Endodermal cell (in vitro differentiated cells): ENCODE measurements around the gene RUFY2. TPM values are rescaled to one million over a fixed set of nuclear protein-coding genes. Genes with fewer than 3 reads are reported as not detected.

ENCODE experiments used
- DNase-seq: peaks from one replicate; pipeline ENCODE4 v3.0.0-alpha.2; 2017
- H3K27ac ChIP-seq: 2 replicates; pipeline ENCODE4 v1.5.1; 2013; ENCODE audit warnings: mild to moderate bottlenecking, low read depth, low read length, moderate library complexity
- H3K27me3 ChIP-seq: 2 replicates; pipeline ENCODE4 v1.6.1; 2013; ENCODE audit warnings: mild to moderate bottlenecking, low read length, moderate library complexity; ENCODE audit not compliant: insufficient read depth, control insufficient read depth, poor library complexity, severe bottlenecking
- H3K36me3 ChIP-seq: 2 replicates; pipeline ENCODE4 v1.7.0; 2013; ENCODE audit warnings: mild to moderate bottlenecking, low read length, moderate library complexity; ENCODE audit not compliant: control insufficient read depth, insufficient read depth
- H3K4me1 ChIP-seq: one replicate; pipeline ENCODE4 v1.7.0; 2013; ENCODE audit warnings: low read length; ENCODE audit not compliant: control insufficient read depth, insufficient read depth
- H3K4me3 ChIP-seq: 2 replicates; pipeline ENCODE4 v1.5.1; 2013; ENCODE audit warnings: mild to moderate bottlenecking, low read length, moderate library complexity
- H3K9ac ChIP-seq: 2 replicates; pipeline ENCODE4 v1.6.1; 2013; ENCODE audit warnings: mild to moderate bottlenecking, low read length, moderate library complexity; ENCODE audit not compliant: poor library complexity, severe bottlenecking; ENCODE audit errors: extremely low read depth
- H3K9me3 ChIP-seq: 2 replicates; pipeline ENCODE4 v1.6.1; 2013; ENCODE audit warnings: mild to moderate bottlenecking, low read length, moderate library complexity; ENCODE audit not compliant: control insufficient read depth
- H3K27ac Mint-ChIP-seq: 2 replicates; pipeline ENCODE4 v1.8.0; 2020; ENCODE audit warnings: mixed read lengths
- H3K27me3 Mint-ChIP-seq: 2 replicates; pipeline ENCODE4 v1.8.0; 2021; ENCODE audit warnings: mild to moderate bottlenecking, mixed read lengths; ENCODE audit not compliant: insufficient read depth
- H3K36me3 Mint-ChIP-seq: 2 replicates; pipeline ENCODE4 v1.8.0; 2020; ENCODE audit warnings: low read depth, mixed read lengths
- H3K4me1 Mint-ChIP-seq: 2 replicates; pipeline ENCODE4 v1.8.0; 2020; ENCODE audit warnings: mixed read lengths
- H3K4me3 Mint-ChIP-seq: 2 replicates; pipeline ENCODE4 v1.8.0; 2020; ENCODE audit warnings: mild to moderate bottlenecking, moderate library complexity, mixed read lengths
- H3K9me3 Mint-ChIP-seq: 2 replicates; pipeline ENCODE4 v1.8.0; 2020; ENCODE audit warnings: mild to moderate bottlenecking, mixed read lengths
- WGBS, 2 experiments: methylation state at CpG; one replicate each; pipeline versions ENCODE4 v1.1.5 to v1.1.7; 2013; ENCODE audit warnings: missing lambda C conversion rate in 2 of 2, mixed read lengths in 1 of 2; ENCODE audit not compliant: insufficient coverage in 1 of 2, insufficient read length in 1 of 2; 5-methylcytosine and 5-hydroxymethylcytosine counted together
- total RNA-seq, 2 donors: library from RNA; stranded (reverse); fragmentation: NEBNext Ultra II Directional in 1 of 2; extraction: Animal tissue kit (Norgen Biotek cat#: 25700) in 1 of 2; gene quantifications; 2 replicates in 1 of 2; 3 replicates in 1 of 2; pipeline ENCODE4 v1.2.1, GENCODE V29; 2021
- TF ChIP-seq, protein P1 (sequence below): fragments of 200-600 bp; sonication (generic); conservative IDR thresholded peaks from 2 replicates; pipeline ENCODE4 v1.5.0; 2021; ENCODE audit warnings: antibody characterized with exemption, mild to moderate bottlenecking

Gene RUFY2
- total RNA-seq, 2 donors from 2014 or later = 21.1 to 26.9 TPM

DNA sequence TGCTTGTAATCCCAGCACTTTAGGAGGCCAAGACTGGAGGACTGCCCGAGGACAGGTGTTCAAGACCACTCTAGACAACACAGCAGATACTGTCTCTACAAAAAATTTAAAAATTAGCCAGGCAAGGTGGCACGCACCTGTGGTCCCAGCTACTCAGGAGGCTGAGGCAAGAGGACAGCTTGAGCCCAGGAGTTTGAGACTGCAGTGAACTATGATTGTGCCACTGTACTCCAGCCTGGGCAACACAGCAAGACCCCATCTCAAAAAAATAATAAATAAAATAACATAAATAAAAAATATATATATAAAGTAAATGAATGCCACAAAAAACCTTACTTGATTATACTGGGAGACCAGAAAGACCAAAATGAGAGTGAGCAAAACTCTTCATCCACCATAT, 53.5 kb downstream of the RUFY2 start:
- Histone ChIP-seq H3K9ac (no peak overlapping the region), H3K27ac (no peak overlapping the region), H3K36me3 (peaks cover 60% of the 10 kb centered on the region), H3K4me1 (no peaks in the 10 kb centered on the region), H3K9me3 (no peaks in the 10 kb centered on the region), H3K4me3 (no peak overlapping the region), H3K27me3 (no peaks in the 10 kb centered on the region)
- WGBS, 2 experiments = 92 to 96% methylated on average over 2 of the region's 2 CpGs
- TF ChIP-seq, protein P1, sequence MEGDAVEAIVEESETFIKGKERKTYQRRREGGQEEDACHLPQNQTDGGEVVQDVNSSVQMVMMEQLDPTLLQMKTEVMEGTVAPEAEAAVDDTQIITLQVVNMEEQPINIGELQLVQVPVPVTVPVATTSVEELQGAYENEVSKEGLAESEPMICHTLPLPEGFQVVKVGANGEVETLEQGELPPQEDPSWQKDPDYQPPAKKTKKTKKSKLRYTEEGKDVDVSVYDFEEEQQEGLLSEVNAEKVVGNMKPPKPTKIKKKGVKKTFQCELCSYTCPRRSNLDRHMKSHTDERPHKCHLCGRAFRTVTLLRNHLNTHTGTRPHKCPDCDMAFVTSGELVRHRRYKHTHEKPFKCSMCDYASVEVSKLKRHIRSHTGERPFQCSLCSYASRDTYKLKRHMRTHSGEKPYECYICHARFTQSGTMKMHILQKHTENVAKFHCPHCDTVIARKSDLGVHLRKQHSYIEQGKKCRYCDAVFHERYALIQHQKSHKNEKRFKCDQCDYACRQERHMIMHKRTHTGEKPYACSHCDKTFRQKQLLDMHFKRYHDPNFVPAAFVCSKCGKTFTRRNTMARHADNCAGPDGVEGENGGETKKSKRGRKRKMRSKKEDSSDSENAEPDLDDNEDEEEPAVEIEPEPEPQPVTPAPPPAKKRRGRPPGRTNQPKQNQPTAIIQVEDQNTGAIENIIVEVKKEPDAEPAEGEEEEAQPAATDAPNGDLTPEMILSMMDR = no peak
- Mint-ChIP-seq H3K9me3 (no peaks in the 10 kb centered on the region), H3K27ac (no peak overlapping the region), H3K4me3 (no peak overlapping the region), H3K4me1 (peaks cover 1% of the 10 kb centered on the region), H3K36me3 (peaks cover 48% of the 10 kb centered on the region), H3K27me3 (no peaks in the 10 kb centered on the region)
- DNase-seq = no peak

DNA sequence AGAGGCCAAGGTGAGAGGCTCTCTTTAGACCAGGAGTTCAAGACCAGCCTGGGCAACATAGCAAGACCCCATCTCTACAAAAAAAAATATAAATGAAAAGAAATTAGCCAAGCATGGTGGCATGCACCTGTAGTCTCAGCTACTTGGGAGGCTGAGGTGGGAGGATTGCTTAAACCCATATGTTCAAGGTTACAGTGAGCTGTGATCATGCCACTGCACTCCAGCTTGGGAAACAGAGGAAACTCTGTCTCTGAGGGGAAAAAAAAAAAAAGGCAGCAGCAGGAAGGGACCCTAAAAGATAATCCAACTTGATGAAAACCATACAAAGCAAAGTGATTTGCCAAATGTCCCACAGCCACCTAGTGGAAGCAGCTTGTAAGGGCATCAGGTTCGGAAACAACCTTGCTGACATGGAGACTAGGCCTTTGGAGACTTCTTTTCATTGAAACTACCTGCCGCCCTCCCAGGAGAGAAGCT, 58.8 kb downstream of the RUFY2 start:
- peak; percentile 82 for DNase-seq
- Mint-ChIP-seq H3K27me3 (no peaks in the 10 kb centered on the region), H3K4me3 (no peak overlapping the region), H3K36me3 (peaks cover 60% of the 10 kb centered on the region), H3K27ac (peak overlapping the region; percentile 91), H3K4me1 (peaks cover 4% of the 10 kb centered on the region), H3K9me3 (no peaks in the 10 kb centered on the region)
- TF ChIP-seq, protein P1 = peak; percentile 85
- no peak overlapping the region for H3K4me3 ChIP-seq
- H3K36me3 ChIP-seq = peaks cover 73% of the 10 kb centered on the region
- no peaks in the 10 kb centered on the region for H3K4me1 ChIP-seq
- no peaks in the 10 kb centered on the region for H3K27me3 ChIP-seq
- no peaks in the 10 kb centered on the region for H3K9me3 ChIP-seq
- H3K9ac ChIP-seq = no peak overlapping the region
- H3K27ac ChIP-seq = no peak overlapping the region
- WGBS, 2 experiments = 20 to 50% methylated on average over 1 to 2 of the region's 2 CpGs

DNA sequence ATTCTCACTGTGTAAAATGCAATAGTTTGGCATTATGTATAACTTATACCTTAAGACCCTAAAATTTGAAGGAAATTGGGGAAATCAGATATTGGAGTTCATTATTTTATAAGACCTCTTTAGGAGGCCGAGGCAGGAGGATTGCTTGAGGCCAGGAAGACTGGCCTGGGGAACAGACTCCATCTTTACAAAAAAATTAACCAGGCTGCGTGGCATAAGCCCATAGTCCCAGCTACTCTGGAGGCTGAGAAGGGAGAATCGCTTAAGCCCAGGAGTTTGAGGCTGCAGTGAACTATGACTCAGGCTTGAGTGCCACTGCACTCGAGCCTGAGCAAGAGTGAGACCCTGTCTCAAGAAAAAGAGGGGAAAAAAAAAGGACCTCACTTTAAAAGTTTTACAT, 60.3 kb downstream of the RUFY2 start:
- DNase-seq = no peak
- no peak overlapping the region for H3K4me3 Mint-ChIP-seq
- H3K9me3 Mint-ChIP-seq = no peaks in the 10 kb centered on the region
- TF ChIP-seq, protein P1 = no peak
- Histone ChIP-seq H3K9ac (no peak overlapping the region), H3K27ac (no peak overlapping the region), H3K27me3 (no peaks in the 10 kb centered on the region), H3K4me1 (no peaks in the 10 kb centered on the region), H3K9me3 (no peaks in the 10 kb centered on the region), H3K4me3 (no peak overlapping the region), H3K36me3 (peaks cover 74% of the 10 kb centered on the region)
- no peaks in the 10 kb centered on the region for H3K27me3 Mint-ChIP-seq
- H3K27ac Mint-ChIP-seq = no peak overlapping the region
- H3K36me3 Mint-ChIP-seq = peaks cover 58% of the 10 kb centered on the region
- WGBS, 2 experiments = 69 to 86% methylated on average over 3 to 4 of the region's 4 CpGs
- peaks cover 4% of the 10 kb centered on the region for H3K4me1 Mint-ChIP-seq
